ENCODE results near the gene DRD3. TPM values are rescaled to one million over a fixed set of nuclear protein-coding genes. Genes with fewer than 3 reads are reported as not detected.

DRD3 gene
- total RNA-seq, 1 experiment from 2014 or later = not detected

- Histone ChIP-seq H3K56ac (ENCODE audit: insufficient read length, low read depth, low read length) (no peak overlapping the region), H3K23ac (ENCODE audit: insufficient read length, low read depth, low read length) (no peak overlapping the region), H2BK120ac (ENCODE audit: low read depth, low read length, poor library complexity, severe bottlenecking) (no peak overlapping the region), H3K4ac (ENCODE audit: low read depth, low read length) (no peak overlapping the region), H3T11ph (ENCODE audit: low read length) (no peak overlapping the region), H4K91ac (ENCODE audit: insufficient read length, low read depth, low read length) (no peak overlapping the region), H3K18ac (ENCODE audit: insufficient read length, low read depth, low read length) (no peak overlapping the region), H3K14ac (ENCODE audit: insufficient read depth, low read length) (no peak overlapping the region), H3K4me1 (ENCODE audit: insufficient read depth, low read length) (no peaks in the 10 kb centered on the region), H2AK5ac (ENCODE audit: insufficient read length, low read length) (no peak overlapping the region), H2AFZ (ENCODE audit: low read length) (no peak overlapping the region), H3K9me3 (ENCODE audit: control insufficient read depth, low read depth, low read length) (no peaks in the 10 kb centered on the region), H4K20me1 (ENCODE audit: control insufficient read depth, insufficient read depth, insufficient read length) (no peaks in the 10 kb centered on the region), H3K23me2 (ENCODE audit: insufficient read length, low read depth, low read length, poor library complexity, severe bottlenecking) (no peaks in the 10 kb centered on the region), H4K8ac (replicated peaks; ENCODE audit: insufficient read length, low read depth, low read length) (no peak overlapping the region), H2BK15ac (ENCODE audit: low read depth, low read length) (no peak overlapping the region), H3K9ac (ENCODE audit: extremely low read depth, insufficient read length, low read length) (no peak overlapping the region), H3K4me2 (ENCODE audit: insufficient read depth, insufficient read length, low read length) (no peak overlapping the region), H3K79me2 (ENCODE audit: insufficient read depth, low read length) (no peaks in the 10 kb centered on the region), H4K5ac (ENCODE audit: insufficient read length, low read depth, low read length) (no peak overlapping the region), H2BK12ac (ENCODE audit: insufficient read length, low read depth, low read length) (no peak overlapping the region), H3K27me3 (ENCODE audit: insufficient read depth, low read length) (no peaks in the 10 kb centered on the region), H2BK20ac (ENCODE audit: low read depth, low read length, poor library complexity, severe bottlenecking) (no peak overlapping the region), H3K27ac (ENCODE audit: insufficient read length, low read depth, low read length) (no peak overlapping the region), H3K79me1 (ENCODE audit: insufficient read depth, low read depth, low read length, poor library complexity, severe bottlenecking) (no peaks in the 10 kb centered on the region), H2BK5ac (ENCODE audit: insufficient read length, low read length) (no peak overlapping the region)
- no peaks in the 10 kb centered on the region; a peak in 1 of 7 replicates for H3K36me3 Mint-ChIP-seq (ENCODE audit: insufficient read depth in 1 of 3, low read depth in 3 of 3)
- DNase-seq = no peak
- WGBS (ENCODE audit: extremely low coverage, insufficient read length, low lambda C conversion rate) = no CpG with 5 or more reads among the region's 2 CpGs
- H3K27me3 Mint-ChIP-seq (ENCODE audit: low read depth) = no peaks in the 10 kb centered on the region
- peaks cover 6 to 10% of the 10 kb centered on the region in 2 experiments for H3K4me1 Mint-ChIP-seq
- H3K27ac Mint-ChIP-seq = no peak overlapping the region
- no peak overlapping the region for H3K4me3 Mint-ChIP-seq
- H3K9me3 Mint-ChIP-seq = no peaks in the 10 kb centered on the region
- TF ChIP-seq CTCF (conservative IDR thresholded peaks at IDR 0.05) = no peak
These were observed 85.3 kb downstream of the DRD3 start for GRCh38 chr3:114093596-114093995.

All from H9 (cell line).